GM13977 (cell line): ENCODE measurements around the gene NMT2.

Experiments used
- DNase-seq: peaks from one replicate; pipeline ENCODE4 v3.0.0; 2012; ENCODE audit warnings: low spot score
- in situ Hi-C: fragments of 300-500 bp; cut with MboI; formaldehyde crosslinking; loops from one replicate; pipeline ENCODE4 v1.12.0; 2022; ENCODE audit warnings: low sequenced_read_pairs, low pct_unique_long_range_greater_than_20kb, mixed read lengths, inconsistent platforms; ENCODE audit not compliant: unreplicated experiment
- TF ChIP-seq, protein P1 (sequence below): IDR thresholded peaks from 2 replicates; pipeline ENCODE4 v1.5.1; 2012; ENCODE audit warnings: mild to moderate bottlenecking, control low read depth; ENCODE audit not compliant: insufficient read depth; ENCODE audit errors: extremely low read depth, missing control alignments

NMT2 gene

GRCh38 chr10:15158448-15158847 is 10.0 kb downstream of the NMT2 start:
- in situ Hi-C loops, result no loop called here
- DNase-seq, result no peak
- TF ChIP-seq, protein P1, sequence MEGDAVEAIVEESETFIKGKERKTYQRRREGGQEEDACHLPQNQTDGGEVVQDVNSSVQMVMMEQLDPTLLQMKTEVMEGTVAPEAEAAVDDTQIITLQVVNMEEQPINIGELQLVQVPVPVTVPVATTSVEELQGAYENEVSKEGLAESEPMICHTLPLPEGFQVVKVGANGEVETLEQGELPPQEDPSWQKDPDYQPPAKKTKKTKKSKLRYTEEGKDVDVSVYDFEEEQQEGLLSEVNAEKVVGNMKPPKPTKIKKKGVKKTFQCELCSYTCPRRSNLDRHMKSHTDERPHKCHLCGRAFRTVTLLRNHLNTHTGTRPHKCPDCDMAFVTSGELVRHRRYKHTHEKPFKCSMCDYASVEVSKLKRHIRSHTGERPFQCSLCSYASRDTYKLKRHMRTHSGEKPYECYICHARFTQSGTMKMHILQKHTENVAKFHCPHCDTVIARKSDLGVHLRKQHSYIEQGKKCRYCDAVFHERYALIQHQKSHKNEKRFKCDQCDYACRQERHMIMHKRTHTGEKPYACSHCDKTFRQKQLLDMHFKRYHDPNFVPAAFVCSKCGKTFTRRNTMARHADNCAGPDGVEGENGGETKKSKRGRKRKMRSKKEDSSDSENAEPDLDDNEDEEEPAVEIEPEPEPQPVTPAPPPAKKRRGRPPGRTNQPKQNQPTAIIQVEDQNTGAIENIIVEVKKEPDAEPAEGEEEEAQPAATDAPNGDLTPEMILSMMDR, result no peak

- TF ChIP-seq, protein P1, result no peak
- in situ Hi-C loops, result no loop called here
- DNase-seq, result no peak
Observed at GRCh38 chr10:15155978-15156656, 12.4 kb downstream of the NMT2 start.

GRCh38 chr10:15152556-15152955 is 15.9 kb downstream of the NMT2 start:
- TF ChIP-seq, protein P1, result no peak
- in situ Hi-C loops, result no loop called here
- DNase-seq, result no peak

GRCh38 chr10:15150563-15150962 is 17.9 kb downstream of the NMT2 start:
- in situ Hi-C loops, result no loop called here
- TF ChIP-seq, protein P1, result no peak
- DNase-seq, result no peak

GRCh38 chr10:15149042-15149771 is 19.3 kb downstream of the NMT2 start:
- in situ Hi-C loops, result no loop called here
- TF ChIP-seq, protein P1, result no peak
- no peak for DNase-seq

GRCh38 chr10:15147594-15148392 is 20.7 kb downstream of the NMT2 start:
- in situ Hi-C loops, result no loop called here
- no peak for DNase-seq
- TF ChIP-seq, protein P1, result no peak
